WTC11 (cell line): ENCODE results near the gene LZTS2. TPM values are rescaled to one million over a fixed set of nuclear protein-coding genes. Genes with fewer than 3 reads are reported as not detected.
A peak's percentile ranks its signal among the peaks of the same experiment; 100 is the strongest.

Source experiments
- ATAC-seq: fragments of 200-7000 bp; cut with Tn5 transposase; 2 replicates; pipeline ENCODE4 v1.10.0; 2021; ENCODE audit warnings: mild to moderate bottlenecking, moderate library complexity
- CTCF ChIA-PET: fragments of 300-600 bp; sonication (Branson Sonifier 250); formaldehyde crosslinking; loops from one replicate; lab custom pipeline; 2021; ENCODE audit warnings: antibody characterized with exemption; lab: Charles Lee
- POLR2A ChIA-PET: fragments of 350-600 bp; sonication (Branson Sonifier 250); formaldehyde crosslinking; loops from one replicate; lab custom pipeline; 2021; ENCODE audit warnings: antibody characterized with exemption; lab: Charles Lee
- DNase-seq: peaks from one replicate; pipeline ENCODE4 v3.0.0; 2021; ENCODE audit warnings: low spot score
- H3K27ac Mint-ChIP-seq: 2 replicates; pipeline ENCODE4 v1.8.0; 2021; ENCODE audit warnings: mixed read lengths
- H3K27me3 Mint-ChIP-seq: 2 replicates; pipeline ENCODE4 v1.8.0; 2021; ENCODE audit warnings: low read depth, mild to moderate bottlenecking, moderate library complexity, mixed read lengths
- H3K36me3 Mint-ChIP-seq: 2 replicates; pipeline ENCODE4 v1.8.0; 2021; ENCODE audit warnings: mixed read lengths
- H3K4me1 Mint-ChIP-seq: 2 replicates; pipeline ENCODE4 v1.8.0; 2022; ENCODE audit warnings: mixed read lengths
- H3K4me3 Mint-ChIP-seq: 2 replicates; pipeline ENCODE4 v1.8.0; 2021; ENCODE audit warnings: mild to moderate bottlenecking, moderate library complexity, mixed read lengths
- H3K9me3 Mint-ChIP-seq: 2 replicates; pipeline ENCODE4 v1.8.0; 2021; ENCODE audit warnings: mixed read lengths
- AR ChIP-seq: fragments of 250-450 bp; sonication (Bioruptor Pico); IDR thresholded peaks from 2 replicates; pipeline ENCODE4 v1.9.0; 2021; ENCODE audit warnings: mild to moderate bottlenecking
- ARID4B ChIP-seq: sonication (generic); formaldehyde crosslinking; IDR thresholded peaks from 2 replicates; pipeline ENCODE4 v1.8.0; 2023; ENCODE audit warnings: missing genetic modification reagents, mild to moderate bottlenecking, borderline replicate concordance
- ATF2 ChIP-seq: sonication (generic); formaldehyde crosslinking; IDR thresholded peaks from 2 replicates; pipeline ENCODE4 v1.8.1; 2022; ENCODE audit warnings: low read depth, missing genetic modification reagents, borderline replicate concordance
- HMGA2 ChIP-seq: fragments of 250-450 bp; sonication (Bioruptor Pico); IDR thresholded peaks from 2 replicates; pipeline ENCODE4 v1.4.0; 2021; ENCODE audit warnings: mild to moderate bottlenecking, moderate library complexity
- IRF2 ChIP-seq: sonication (generic); formaldehyde crosslinking; IDR thresholded peaks from 2 replicates; pipeline ENCODE4 v1.8.0; 2022; ENCODE audit warnings: low read depth, missing genetic modification reagents, borderline replicate concordance
- MYBL2 ChIP-seq: sonication (generic); formaldehyde crosslinking; IDR thresholded peaks from 2 replicates; pipeline ENCODE4 v1.8.1; 2023; ENCODE audit warnings: mild to moderate bottlenecking, moderate library complexity, missing genetic modification reagents
- NFATC4 ChIP-seq: fragments of 250-450 bp; sonication (Bioruptor Pico); IDR thresholded peaks from 2 replicates; pipeline ENCODE4 v1.9.0; 2021; ENCODE audit warnings: mild to moderate bottlenecking
- TP53 ChIP-seq: sonication (generic); formaldehyde crosslinking; IDR thresholded peaks from 2 replicates; pipeline ENCODE4 v1.8.1; 2023; ENCODE audit warnings: mild to moderate bottlenecking, missing genetic modification reagents
- USF1 ChIP-seq: sonication (generic); formaldehyde crosslinking; IDR thresholded peaks from 2 replicates; pipeline ENCODE4 v1.8.0; 2022; ENCODE audit warnings: mild to moderate bottlenecking, missing genetic modification reagents
- ZBTB43 ChIP-seq: sonication (generic); formaldehyde crosslinking; IDR thresholded peaks from 2 replicates; pipeline ENCODE4 v1.8.1; 2023; ENCODE audit warnings: mild to moderate bottlenecking, missing genetic modification reagents
- ZNF219 ChIP-seq: sonication (generic); formaldehyde crosslinking; IDR thresholded peaks from 2 replicates; pipeline ENCODE4 v1.8.0; 2023; ENCODE audit warnings: missing genetic modification reagents, mild to moderate bottlenecking, borderline replicate concordance
- ZNF396 ChIP-seq: fragments of 250-450 bp; sonication (Bioruptor Pico); IDR thresholded peaks from 2 replicates; pipeline ENCODE4 v1.8.0; 2021; ENCODE audit warnings: mild to moderate bottlenecking, moderate library complexity, borderline replicate concordance
- ZNF416 ChIP-seq: fragments of 250-450 bp; sonication (Bioruptor Pico); IDR thresholded peaks from 2 replicates; pipeline ENCODE4 v1.9.0; 2021; ENCODE audit warnings: mild to moderate bottlenecking, inconsistent platforms
- ZNF512 ChIP-seq: sonication (generic); formaldehyde crosslinking; IDR thresholded peaks from 2 replicates; pipeline ENCODE4 v1.8.1; 2022; ENCODE audit warnings: missing genetic modification reagents, borderline replicate concordance
- total RNA-seq: library from RNA; stranded (reverse); gene quantifications from 3 replicates; pipeline ENCODE4 v1.2.3, GENCODE V29; 2021

The LZTS2 gene
- total RNA-seq, 1 experiment from 2014 or later: 84.6 TPM

- Mint-ChIP-seq H3K4me1 (peaks cover 23% of the 10 kb centered on the region), H3K4me3 (no peak overlapping the region), H3K9me3 (no peaks in the 10 kb centered on the region), H3K27me3 (no peaks in the 10 kb centered on the region)
- no peak for ATAC-seq
- POLR2A ChIA-PET: no interaction called here
- TF ChIP-seq AR (CRISPR knock-in tag) (no peak), TP53 (CRISPR knock-in tag) (no peak), NFATC4 (CRISPR knock-in tag) (no peak), ARID4B (CRISPR knock-in tag) (no peak), HMGA2 (CRISPR knock-in tag) (no peak), ZNF512 (CRISPR knock-in tag) (no peak), ZNF396 (CRISPR knock-in tag) (no peak), ZBTB43 (CRISPR knock-in tag) (no peak), ZNF416 (CRISPR knock-in tag) (no peak), IRF2 (no peak)
- TF ChIP-seq, all 79 proteins: peak for 0
- no peak overlapping the region for H3K27ac Mint-ChIP-seq
- CTCF ChIA-PET: interaction anchor here (0.9 to 13.4 kb wide), 3 partner anchors 14 to 26 kb away, joined by 3 to 277 read pairs (median 273); partner anchors contain the start of gene SEMA4G
- H3K36me3 Mint-ChIP-seq: peaks cover 30% of the 10 kb centered on the region
- no peak for DNase-seq
Measured at GRCh38 chr10:100995181-100995580, 4.4 kb upstream of the LZTS2 start.

GRCh38 chr10:100996678-100997359, 2.8 kb upstream of the LZTS2 start:
- Mint-ChIP-seq H3K36me3 (peaks cover 16% of the 10 kb centered on the region), H3K27me3 (no peaks in the 10 kb centered on the region), H3K27ac (peak overlapping the region; percentile 95), H3K9me3 (no peaks in the 10 kb centered on the region), H3K4me3 (peak overlapping the region; percentile 83), H3K4me1 (peaks cover 32% of the 10 kb centered on the region)
- ChIA-PET POLR2A (interaction anchor here (0.5 to 3.4 kb wide), 8 partner anchors 10 to 1435 kb away, joined by 3 to 14 read pairs (median 4); partner anchors contain the start of genes CUEDC2, MRPL43, PDZD7 and SFXN3), CTCF (interaction anchor here (0.5 to 13.4 kb wide), 27 partner anchors 10 to 461 kb away, joined by 3 to 277 read pairs (median 5); partner anchors contain the start of genes HIF1AN, KAZALD1, MRPL43 and PDZD7)
- DNase-seq (peak; percentile 73), ATAC-seq (peak; percentile 60)
- TF ChIP-seq ATF2 (CRISPR knock-in tag) (no peak), TP53 (CRISPR knock-in tag) (peak; percentile 30; the same call in 1 of the 2 replicates), MYBL2 (CRISPR knock-in tag) (peak; percentile 57; the same call in 1 of the 2 replicates), ZNF219 (peak; percentile 65; the same call in 1 of the 2 replicates), USF1 (CRISPR knock-in tag) (peak; percentile 85), ARID4B (CRISPR knock-in tag) (0 out of 2 replicates have a peak, but pooled peaks have one; percentile 1)
